ENCODE data around the gene POP4.
A peak's percentile ranks its signal among the peaks of the same experiment; 100 is the strongest.

Gene POP4

DNA sequence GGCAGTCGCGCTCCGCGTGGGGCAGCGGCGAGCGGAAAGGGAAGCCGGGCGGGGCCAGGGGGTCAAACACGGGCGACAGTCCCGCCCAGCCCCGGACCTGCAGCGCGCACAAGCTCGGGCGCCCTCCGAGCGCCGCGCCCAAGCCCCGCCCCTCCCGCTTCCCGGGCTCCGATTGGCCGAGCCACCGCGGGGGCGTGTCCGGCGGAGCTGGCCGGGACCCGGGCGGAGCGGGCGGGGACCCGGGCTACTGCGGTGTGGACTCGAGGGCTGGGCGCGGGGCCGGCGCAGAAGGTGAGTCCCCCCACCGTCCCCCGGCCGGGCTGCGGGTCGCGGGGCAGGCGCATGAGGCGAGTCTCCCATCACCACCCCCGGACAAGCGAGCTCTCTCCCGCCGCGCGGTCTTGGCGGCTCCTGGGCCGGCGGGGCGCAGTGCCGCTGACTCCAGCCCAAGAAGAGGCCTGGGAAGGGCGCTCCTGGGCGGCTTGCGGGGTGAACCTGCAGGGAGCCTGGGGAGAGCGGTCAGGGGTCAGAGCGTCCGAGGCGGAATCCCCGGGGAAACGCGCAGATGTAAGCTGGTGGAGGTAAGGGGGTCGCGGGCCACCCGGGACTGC is 59.2 kb downstream of the POP4 start, which contains the start of gene PLEKHF1 (continued):
- TF ChIP-seq, protein P1, sequence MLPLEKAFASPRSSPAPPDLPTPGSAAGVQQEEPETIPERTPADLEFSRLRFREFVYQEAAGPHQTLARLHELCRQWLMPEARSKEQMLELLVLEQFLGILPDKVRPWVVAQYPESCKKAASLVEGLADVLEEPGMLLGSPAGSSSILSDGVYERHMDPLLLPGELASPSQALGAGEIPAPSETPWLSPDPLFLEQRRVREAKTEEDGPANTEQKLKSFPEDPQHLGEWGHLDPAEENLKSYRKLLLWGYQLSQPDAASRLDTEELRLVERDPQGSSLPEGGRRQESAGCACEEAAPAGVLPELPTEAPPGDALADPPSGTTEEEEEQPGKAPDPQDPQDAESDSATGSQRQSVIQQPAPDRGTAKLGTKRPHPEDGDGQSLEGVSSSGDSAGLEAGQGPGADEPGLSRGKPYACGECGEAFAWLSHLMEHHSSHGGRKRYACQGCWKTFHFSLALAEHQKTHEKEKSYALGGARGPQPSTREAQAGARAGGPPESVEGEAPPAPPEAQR (tag by site-specific recombination; IDR thresholded peaks at IDR 0.05), result no peak
- TF ChIP-seq, protein P2, sequence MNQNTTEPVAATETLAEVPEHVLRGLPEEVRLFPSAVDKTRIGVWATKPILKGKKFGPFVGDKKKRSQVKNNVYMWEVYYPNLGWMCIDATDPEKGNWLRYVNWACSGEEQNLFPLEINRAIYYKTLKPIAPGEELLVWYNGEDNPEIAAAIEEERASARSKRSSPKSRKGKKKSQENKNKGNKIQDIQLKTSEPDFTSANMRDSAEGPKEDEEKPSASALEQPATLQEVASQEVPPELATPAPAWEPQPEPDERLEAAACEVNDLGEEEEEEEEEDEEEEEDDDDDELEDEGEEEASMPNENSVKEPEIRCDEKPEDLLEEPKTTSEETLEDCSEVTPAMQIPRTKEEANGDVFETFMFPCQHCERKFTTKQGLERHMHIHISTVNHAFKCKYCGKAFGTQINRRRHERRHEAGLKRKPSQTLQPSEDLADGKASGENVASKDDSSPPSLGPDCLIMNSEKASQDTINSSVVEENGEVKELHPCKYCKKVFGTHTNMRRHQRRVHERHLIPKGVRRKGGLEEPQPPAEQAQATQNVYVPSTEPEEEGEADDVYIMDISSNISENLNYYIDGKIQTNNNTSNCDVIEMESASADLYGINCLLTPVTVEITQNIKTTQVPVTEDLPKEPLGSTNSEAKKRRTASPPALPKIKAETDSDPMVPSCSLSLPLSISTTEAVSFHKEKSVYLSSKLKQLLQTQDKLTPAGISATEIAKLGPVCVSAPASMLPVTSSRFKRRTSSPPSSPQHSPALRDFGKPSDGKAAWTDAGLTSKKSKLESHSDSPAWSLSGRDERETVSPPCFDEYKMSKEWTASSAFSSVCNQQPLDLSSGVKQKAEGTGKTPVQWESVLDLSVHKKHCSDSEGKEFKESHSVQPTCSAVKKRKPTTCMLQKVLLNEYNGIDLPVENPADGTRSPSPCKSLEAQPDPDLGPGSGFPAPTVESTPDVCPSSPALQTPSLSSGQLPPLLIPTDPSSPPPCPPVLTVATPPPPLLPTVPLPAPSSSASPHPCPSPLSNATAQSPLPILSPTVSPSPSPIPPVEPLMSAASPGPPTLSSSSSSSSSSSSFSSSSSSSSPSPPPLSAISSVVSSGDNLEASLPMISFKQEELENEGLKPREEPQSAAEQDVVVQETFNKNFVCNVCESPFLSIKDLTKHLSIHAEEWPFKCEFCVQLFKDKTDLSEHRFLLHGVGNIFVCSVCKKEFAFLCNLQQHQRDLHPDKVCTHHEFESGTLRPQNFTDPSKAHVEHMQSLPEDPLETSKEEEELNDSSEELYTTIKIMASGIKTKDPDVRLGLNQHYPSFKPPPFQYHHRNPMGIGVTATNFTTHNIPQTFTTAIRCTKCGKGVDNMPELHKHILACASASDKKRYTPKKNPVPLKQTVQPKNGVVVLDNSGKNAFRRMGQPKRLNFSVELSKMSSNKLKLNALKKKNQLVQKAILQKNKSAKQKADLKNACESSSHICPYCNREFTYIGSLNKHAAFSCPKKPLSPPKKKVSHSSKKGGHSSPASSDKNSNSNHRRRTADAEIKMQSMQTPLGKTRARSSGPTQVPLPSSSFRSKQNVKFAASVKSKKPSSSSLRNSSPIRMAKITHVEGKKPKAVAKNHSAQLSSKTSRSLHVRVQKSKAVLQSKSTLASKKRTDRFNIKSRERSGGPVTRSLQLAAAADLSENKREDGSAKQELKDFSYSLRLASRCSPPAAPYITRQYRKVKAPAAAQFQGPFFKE (tag by site-specific recombination; IDR thresholded peaks at IDR 0.05; ENCODE audit: borderline replicate concordance), result no peak
- TF ChIP-seq GLI4 (tag by site-specific recombination; IDR thresholded peaks at IDR 0.05) (0 out of 2 replicates have a peak, but pooled peaks have one; percentile 28), ZNF37A (tag by site-specific recombination; IDR thresholded peaks at IDR 0.05) (no peak), GLIS2 (tag by site-specific recombination; IDR thresholded peaks at IDR 0.05) (peak; percentile 70; the same call in 1 of the 2 replicates), HOXD13 (CRISPR knock-in tag; IDR thresholded peaks at IDR 0.05; ENCODE audit: borderline replicate concordance) (no peak), ZNF76 (tag by site-specific recombination; IDR thresholded peaks at IDR 0.05; ENCODE audit: borderline replicate concordance, low read depth) (peak; percentile 10; the same call in 1 of the 2 replicates), ZNF658 (tag by site-specific recombination; IDR thresholded peaks at IDR 0.05) (no peak), ZNF302 (tag by site-specific recombination; IDR thresholded peaks at IDR 0.05; ENCODE audit: low read depth) (no peak), BCL11A (tag by site-specific recombination; IDR thresholded peaks at IDR 0.05; ENCODE audit: low read depth) (peak; percentile 54; the same call in 1 of the 2 replicates), ZNF23 (tag by site-specific recombination; IDR thresholded peaks at IDR 0.05; ENCODE audit: borderline replicate concordance) (no peak), ZNF426 (tag by site-specific recombination; IDR thresholded peaks at IDR 0.05) (no peak), ZNF433 (tag by site-specific recombination; IDR thresholded peaks at IDR 0.05; ENCODE audit: low read depth) (no peak), ZNF473 (tag by site-specific recombination; IDR thresholded peaks at IDR 0.05) (no peak), ZNF10 (tag by site-specific recombination; IDR thresholded peaks at IDR 0.05) (no peak), ZNF311 (tag by site-specific recombination; IDR thresholded peaks at IDR 0.05; ENCODE audit: borderline replicate concordance) (no peak), ZNF623 (tag by site-specific recombination; IDR thresholded peaks at IDR 0.05) (no peak), ZNF544 (tag by site-specific recombination; IDR thresholded peaks at IDR 0.05) (no peak), ZNF660 (tag by site-specific recombination; IDR thresholded peaks at IDR 0.05) (peak; percentile 79), ZNF223 (tag by site-specific recombination; IDR thresholded peaks at IDR 0.05) (no peak), REPIN1 (tag by site-specific recombination; IDR thresholded peaks at IDR 0.05; ENCODE audit: low read depth) (peak; percentile 87; the same call in 1 of the 2 replicates), ZNF560 (tag by site-specific recombination; IDR thresholded peaks at IDR 0.05; ENCODE audit: borderline replicate concordance) (no peak), RBAK (tag by site-specific recombination; IDR thresholded peaks at IDR 0.05) (no peak), ZNF146 (tag by site-specific recombination; IDR thresholded peaks at IDR 0.05) (peak; percentile 36), ZNF514 (tag by site-specific recombination; IDR thresholded peaks at IDR 0.05) (no peak), ZNF530 (tag by site-specific recombination; IDR thresholded peaks at IDR 0.05; ENCODE audit: low read depth) (no peak)
- TF ChIP-seq, protein P3, sequence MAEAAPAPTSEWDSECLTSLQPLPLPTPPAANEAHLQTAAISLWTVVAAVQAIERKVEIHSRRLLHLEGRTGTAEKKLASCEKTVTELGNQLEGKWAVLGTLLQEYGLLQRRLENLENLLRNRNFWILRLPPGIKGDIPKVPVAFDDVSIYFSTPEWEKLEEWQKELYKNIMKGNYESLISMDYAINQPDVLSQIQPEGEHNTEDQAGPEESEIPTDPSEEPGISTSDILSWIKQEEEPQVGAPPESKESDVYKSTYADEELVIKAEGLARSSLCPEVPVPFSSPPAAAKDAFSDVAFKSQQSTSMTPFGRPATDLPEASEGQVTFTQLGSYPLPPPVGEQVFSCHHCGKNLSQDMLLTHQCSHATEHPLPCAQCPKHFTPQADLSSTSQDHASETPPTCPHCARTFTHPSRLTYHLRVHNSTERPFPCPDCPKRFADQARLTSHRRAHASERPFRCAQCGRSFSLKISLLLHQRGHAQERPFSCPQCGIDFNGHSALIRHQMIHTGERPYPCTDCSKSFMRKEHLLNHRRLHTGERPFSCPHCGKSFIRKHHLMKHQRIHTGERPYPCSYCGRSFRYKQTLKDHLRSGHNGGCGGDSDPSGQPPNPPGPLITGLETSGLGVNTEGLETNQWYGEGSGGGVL (tag by site-specific recombination; IDR thresholded peaks at IDR 0.05), result peak; percentile 6
- TF ChIP-seq, protein P4, sequence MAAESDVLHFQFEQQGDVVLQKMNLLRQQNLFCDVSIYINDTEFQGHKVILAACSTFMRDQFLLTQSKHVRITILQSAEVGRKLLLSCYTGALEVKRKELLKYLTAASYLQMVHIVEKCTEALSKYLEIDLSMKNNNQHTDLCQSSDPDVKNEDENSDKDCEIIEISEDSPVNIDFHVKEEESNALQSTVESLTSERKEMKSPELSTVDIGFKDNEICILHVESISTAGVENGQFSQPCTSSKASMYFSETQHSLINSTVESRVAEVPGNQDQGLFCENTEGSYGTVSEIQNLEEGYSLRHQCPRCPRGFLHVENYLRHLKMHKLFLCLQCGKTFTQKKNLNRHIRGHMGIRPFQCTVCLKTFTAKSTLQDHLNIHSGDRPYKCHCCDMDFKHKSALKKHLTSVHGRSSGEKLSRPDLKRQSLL (tag by site-specific recombination; IDR thresholded peaks at IDR 0.05), result no peak; the same call in 1 of the 2 replicates
- TF ChIP-seq, protein P5, sequence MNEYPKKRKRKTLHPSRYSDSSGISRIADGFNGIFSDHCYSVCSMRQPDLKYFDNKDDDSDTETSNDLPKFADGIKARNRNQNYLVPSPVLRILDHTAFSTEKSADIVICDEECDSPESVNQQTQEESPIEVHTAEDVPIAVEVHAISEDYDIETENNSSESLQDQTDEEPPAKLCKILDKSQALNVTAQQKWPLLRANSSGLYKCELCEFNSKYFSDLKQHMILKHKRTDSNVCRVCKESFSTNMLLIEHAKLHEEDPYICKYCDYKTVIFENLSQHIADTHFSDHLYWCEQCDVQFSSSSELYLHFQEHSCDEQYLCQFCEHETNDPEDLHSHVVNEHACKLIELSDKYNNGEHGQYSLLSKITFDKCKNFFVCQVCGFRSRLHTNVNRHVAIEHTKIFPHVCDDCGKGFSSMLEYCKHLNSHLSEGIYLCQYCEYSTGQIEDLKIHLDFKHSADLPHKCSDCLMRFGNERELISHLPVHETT (tag by site-specific recombination; IDR thresholded peaks at IDR 0.05), result no peak

All from HEK293 (cell line).